ENCODE data around the gene ODF4. TPM values are rescaled to one million over a fixed set of nuclear protein-coding genes. Genes with fewer than 3 reads are reported as not detected.

The ODF4 gene
- total RNA-seq, 4 donors from 2014 or later: not detected

- Histone ChIP-seq H3K27ac (no peak overlapping the region), H3K9me3 (no peaks in the 10 kb centered on the region), H3K4me3 (no peak overlapping the region), H3K36me3 (no peaks in the 10 kb centered on the region), H3K27me3 (no peaks in the 10 kb centered on the region), H3K4me1 (peaks cover 0 to 4% (median 0%) of the 10 kb centered on the region in 4 donors)
- DNase-seq: no peak
- TF ChIP-seq POLR2A (IDR thresholded peaks at IDR 0.05): no peak
- no peak for TF ChIP-seq CTCF (IDR thresholded peaks at IDR 0.05)
Measured at GRCh38 chr17:8360751-8361150, 21.1 kb downstream of the ODF4 start.

- TF ChIP-seq CTCF (IDR thresholded peaks at IDR 0.05): no peak
- no peak for TF ChIP-seq POLR2A (IDR thresholded peaks at IDR 0.05)
- Histone ChIP-seq H3K36me3 (no peaks in the 10 kb centered on the region), H3K4me1 (peaks cover 0 to 4% (median 0%) of the 10 kb centered on the region in 4 donors), H3K27me3 (no peaks in the 10 kb centered on the region), H3K9me3 (no peaks in the 10 kb centered on the region), H3K4me3 (no peak overlapping the region), H3K27ac (no peak overlapping the region)
- DNase-seq: no peak
Measured at GRCh38 chr17:8362651-8363332, 23.2 kb downstream of the ODF4 start.

- TF ChIP-seq CTCF (IDR thresholded peaks at IDR 0.05): no peak
- TF ChIP-seq POLR2A (IDR thresholded peaks at IDR 0.05): no peak
- H3K36me3 ChIP-seq: peaks cover 0 to 22% (median 0%) of the 10 kb centered on the region in 3 donors
- H3K9me3 ChIP-seq: no peaks in the 10 kb centered on the region
- no peak overlapping the region for H3K27ac ChIP-seq
- no peaks in the 10 kb centered on the region for H3K4me1 ChIP-seq
- H3K27me3 ChIP-seq: no peaks in the 10 kb centered on the region
- DNase-seq: no peak
- no peak overlapping the region for H3K4me3 ChIP-seq
Measured at GRCh38 chr17:8365143-8365542, 25.5 kb downstream of the ODF4 start.

- Histone ChIP-seq H3K4me3 (no peak overlapping the region), H3K36me3 (peaks cover 0 to 31% (median 0%) of the 10 kb centered on the region in 3 donors), H3K27ac (no peak overlapping the region), H3K9me3 (no peaks in the 10 kb centered on the region), H3K27me3 (no peaks in the 10 kb centered on the region), H3K4me1 (no peaks in the 10 kb centered on the region)
- TF ChIP-seq POLR2A (IDR thresholded peaks at IDR 0.05) (no peak), CTCF (IDR thresholded peaks at IDR 0.05) (no peak)
- DNase-seq: no peak
Measured at GRCh38 chr17:8366231-8366630, 26.6 kb downstream of the ODF4 start.

GRCh38 chr17:8368193-8368592 is 28.6 kb downstream of the ODF4 start:
- Histone ChIP-seq H3K9me3 (no peaks in the 10 kb centered on the region), H3K4me1 (no peaks in the 10 kb centered on the region), H3K27ac (no peak overlapping the region), H3K4me3 (no peak overlapping the region), H3K27me3 (no peaks in the 10 kb centered on the region), H3K36me3 (peaks cover 0 to 36% (median 0%) of the 10 kb centered on the region in 3 donors)
- no peak for DNase-seq
- TF ChIP-seq CTCF (IDR thresholded peaks at IDR 0.05) (no peak), POLR2A (IDR thresholded peaks at IDR 0.05) (no peak)

Data from Peyer's patch (tissue), 4 donors.